Measurements from ENCODE around the gene FOXD1.
"Not testable (repeated sequence)": the region's sequence is repeated elsewhere in the genome, so short reads cannot be mapped to it uniquely, and the experiment has no call there.

Gene FOXD1

DNA sequence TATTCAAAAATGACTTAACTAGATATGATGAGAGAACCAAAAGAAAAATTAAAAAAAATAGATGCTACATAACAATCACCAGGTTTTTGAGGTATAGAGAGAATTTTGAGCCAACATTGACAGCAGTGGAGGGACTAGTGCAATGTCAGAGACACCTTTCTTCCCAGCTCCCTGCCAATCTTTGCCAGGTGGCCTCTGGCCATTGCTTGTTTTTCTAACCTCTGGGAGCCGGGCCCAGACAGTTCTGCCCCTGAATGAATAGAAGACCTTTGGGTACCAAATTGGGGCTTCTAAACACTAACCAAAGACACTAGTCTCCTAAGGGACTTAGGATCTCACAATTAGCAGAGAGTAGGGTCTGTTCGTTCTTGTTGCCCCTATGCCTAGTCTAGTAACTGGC, 33.4 kb downstream of the FOXD1 start:
- no peak for DNase-seq

DNA sequence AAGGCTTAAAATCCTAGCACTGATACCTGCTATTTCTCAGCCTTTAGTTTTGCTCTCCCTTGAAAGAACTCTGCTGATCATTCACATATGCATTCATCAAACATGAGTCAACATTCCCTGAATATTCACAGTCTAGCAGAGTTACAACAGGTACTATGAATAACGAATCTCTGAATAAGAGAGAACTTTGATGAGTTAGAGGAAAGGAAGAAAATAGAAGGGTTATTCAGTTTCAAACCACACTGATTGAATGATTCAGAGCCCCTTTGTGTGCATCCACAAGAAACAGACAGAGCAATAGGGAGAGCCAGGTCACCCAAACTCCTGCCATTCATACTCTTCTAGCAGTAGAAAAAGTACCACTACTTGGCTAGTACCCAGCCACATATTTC, 36.0 kb downstream of the FOXD1 start:
- DNase-seq: peak; percentile 67

DNA sequence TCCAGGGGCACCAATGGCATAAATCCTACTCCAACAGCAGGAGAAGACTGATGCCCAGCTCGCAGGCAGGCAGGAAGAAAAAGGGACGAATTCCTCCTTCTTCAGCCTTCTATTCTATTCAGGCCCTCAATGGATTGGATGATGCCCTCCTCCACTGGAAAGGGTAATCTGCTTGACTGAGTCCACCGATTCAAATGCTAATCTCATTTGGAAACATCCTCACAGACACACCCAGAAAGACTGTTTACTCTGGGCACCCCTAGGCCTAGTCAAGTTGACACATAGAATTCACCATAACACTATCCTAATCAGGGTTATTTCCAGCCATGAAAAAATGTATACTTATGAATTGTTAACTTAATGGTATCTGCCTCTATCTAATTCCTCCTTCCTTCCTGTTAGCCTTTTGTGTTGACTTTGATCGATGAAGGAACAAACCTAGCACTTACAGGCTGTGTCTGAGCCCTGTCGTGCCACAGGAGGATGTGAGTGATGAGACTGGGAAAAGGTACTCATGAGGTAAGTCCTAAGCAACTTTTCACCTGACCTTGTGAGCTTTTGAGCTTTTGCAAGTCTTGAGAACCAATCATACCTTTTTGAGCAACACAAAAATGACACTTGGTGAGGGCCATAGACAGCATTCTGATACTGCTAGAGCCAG, 36.5 kb downstream of the FOXD1 start:
- no peak for DNase-seq

DNA sequence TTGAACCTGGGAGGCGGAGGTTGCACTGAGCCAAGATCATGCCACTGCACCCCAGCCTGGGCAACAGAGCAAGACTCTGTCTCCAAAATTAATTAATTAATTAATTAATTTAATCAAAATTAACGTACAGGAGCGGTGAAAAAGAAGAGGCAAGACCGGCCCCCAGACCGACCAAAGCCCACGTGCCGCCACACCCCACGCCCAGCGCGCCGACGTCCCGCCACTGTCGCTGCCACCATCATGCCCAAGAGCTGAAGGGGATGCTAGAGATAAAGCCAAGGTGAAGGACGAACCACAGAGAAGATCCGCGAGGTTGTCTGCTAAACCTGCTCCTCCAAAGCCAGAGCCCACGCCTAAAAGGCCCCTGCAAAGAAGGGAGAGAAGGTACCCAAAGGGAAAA, 38.6 kb downstream of the FOXD1 start:
- DNase-seq: not testable (repeated sequence)

DNA sequence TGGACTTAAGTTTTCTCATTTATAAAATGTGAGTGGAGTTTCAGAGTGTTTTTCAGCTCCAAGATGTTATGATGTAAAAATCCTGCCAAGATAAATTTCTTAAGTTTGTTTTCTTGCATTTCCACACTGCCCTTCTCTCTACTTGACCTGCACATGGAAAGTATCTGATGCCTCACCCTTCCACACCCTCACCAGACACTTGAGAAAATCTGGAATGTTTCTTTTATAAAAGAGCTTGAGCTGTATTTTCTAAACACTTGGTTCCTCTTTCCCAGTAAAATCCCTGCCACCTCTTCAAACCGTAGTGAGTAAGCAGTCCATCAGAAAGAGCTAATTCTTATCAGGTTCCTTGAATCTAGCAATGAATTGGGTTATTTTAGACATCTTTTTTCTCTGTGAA, 42.9 kb downstream of the FOXD1 start:
- no peak for DNase-seq

DNA sequence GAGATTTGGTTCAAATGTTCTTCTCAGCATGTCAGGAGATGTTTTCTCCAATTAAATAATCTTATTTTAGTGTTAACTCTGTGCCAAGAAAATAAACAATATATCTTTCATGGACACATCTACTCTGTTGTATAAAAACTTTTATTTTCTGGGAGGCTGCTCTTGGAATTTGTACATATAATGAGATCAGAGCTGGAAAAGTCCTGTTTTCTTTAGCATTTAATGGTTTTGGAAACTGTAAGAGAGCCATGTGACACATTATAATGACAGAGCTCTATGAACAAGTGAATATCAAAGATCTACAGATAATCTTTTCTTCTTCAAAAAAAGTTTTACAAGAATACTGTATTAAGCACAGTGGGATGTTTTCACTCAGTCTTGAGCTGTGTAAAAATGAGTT, 48.8 kb downstream of the FOXD1 start:
- DNase-seq: no peak

All from EL (cell line).